ENCODE results near the gene CD209.

The CD209 gene

DNA sequence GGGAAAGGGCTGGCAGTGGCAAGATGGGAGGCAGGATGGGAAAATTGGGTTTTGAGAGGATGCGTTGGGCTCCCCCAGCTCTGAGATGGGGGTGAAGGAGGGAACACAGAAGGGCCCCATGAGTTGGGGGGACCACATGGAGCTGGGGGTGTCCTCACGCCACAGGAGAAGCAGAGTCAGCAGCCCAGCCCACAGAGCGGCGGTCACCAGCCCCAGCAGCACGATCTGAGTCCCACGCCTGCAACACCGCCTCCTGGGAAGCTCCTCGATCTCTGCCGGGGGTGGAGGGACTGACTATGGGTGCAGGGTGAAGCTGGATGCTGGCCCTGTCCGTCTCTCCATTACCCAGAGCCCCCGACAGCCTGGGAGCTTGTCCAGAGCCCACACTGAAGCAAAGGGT lies 48.8 kb downstream of the CD209 start:
- no peak for DNase-seq (ENCODE audit: extremely low read depth, low read depth)
- TF ChIP-seq, protein P1, sequence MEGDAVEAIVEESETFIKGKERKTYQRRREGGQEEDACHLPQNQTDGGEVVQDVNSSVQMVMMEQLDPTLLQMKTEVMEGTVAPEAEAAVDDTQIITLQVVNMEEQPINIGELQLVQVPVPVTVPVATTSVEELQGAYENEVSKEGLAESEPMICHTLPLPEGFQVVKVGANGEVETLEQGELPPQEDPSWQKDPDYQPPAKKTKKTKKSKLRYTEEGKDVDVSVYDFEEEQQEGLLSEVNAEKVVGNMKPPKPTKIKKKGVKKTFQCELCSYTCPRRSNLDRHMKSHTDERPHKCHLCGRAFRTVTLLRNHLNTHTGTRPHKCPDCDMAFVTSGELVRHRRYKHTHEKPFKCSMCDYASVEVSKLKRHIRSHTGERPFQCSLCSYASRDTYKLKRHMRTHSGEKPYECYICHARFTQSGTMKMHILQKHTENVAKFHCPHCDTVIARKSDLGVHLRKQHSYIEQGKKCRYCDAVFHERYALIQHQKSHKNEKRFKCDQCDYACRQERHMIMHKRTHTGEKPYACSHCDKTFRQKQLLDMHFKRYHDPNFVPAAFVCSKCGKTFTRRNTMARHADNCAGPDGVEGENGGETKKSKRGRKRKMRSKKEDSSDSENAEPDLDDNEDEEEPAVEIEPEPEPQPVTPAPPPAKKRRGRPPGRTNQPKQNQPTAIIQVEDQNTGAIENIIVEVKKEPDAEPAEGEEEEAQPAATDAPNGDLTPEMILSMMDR (IDR thresholded peaks at IDR 0.05; ENCODE audit: low read depth, low read length): no peak

DNA sequence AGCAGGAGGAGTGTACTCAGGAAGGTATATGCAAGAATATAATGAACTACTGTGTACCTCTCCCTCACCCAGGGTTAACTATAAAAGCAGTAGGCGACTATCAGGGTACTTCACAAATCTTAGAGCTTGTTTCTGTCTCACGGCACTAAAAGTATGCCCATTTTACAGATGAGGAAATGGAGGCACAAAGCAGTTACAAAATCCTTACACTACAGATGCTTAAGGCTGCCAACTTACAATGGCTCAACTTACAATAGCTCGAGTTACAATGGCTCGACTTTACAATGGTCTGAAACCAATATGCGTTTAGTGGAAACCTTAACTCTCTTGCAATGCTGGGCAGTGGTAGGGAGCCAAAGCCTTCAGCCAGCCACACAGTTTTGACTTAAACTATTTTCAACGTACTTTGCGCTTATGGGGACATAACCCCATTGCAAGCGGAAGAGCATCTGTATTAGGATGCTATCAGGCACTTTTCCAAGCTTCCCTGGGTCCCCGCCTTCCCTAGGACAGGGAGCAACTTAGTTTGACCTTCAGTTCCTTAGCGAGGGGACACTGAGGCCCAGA lies 49.5 kb downstream of the CD209 start:
- DNase-seq (ENCODE audit: extremely low read depth, low read depth): no peak
- TF ChIP-seq, protein P1 (IDR thresholded peaks at IDR 0.05; ENCODE audit: low read depth, low read length): no peak

DNA sequence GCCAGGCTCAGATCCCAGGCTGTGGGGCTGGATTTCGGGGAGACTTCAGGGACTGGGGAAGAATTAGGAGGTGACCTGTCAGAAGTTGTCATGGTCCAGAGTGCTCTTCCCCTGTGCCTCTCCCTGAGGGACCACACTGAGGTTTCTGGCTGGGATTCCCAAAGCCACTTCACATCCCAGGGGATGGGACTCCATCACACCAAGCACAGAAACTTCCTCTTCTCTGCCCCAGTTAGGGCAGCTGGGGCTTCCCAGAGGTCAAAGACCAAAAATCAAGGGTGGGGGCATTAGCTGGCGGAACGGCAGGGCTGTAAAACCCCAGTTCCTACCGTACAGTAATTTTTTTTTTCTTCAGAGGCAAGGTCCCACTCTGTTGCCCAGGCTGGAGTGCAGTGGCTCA lies 52.8 kb downstream of the CD209 start:
- no peak for DNase-seq (ENCODE audit: extremely low read depth, low read depth)
- TF ChIP-seq, protein P1 (IDR thresholded peaks at IDR 0.05; ENCODE audit: low read depth, low read length): no peak

DNA sequence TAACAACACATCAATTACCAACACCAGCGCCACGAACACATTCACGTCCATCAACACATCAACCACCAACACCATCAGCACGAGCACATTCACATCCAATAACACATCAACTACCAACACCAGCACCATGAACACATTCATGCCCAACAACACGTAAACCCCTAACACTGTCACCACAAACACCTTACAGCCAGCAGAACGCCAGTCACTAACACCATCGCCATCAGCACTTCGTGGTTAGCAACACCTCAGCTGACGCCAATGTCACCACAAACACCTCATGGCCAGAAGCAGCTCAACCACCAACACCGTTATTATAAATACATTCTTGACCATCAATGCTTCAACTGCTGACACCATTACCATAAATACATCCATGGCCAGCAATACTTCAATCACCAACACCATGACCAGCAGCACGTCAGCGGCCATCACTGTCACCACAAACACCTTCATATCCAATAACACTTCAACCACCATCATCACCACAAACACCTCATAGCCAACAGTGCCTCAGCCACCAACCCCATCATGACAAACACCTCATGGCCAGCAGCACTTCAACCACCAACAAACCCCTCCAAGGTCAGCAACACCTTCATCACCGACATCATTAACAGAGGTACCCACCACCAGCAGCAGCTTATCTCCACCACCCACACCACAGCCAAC lies 54.8 kb downstream of the CD209 start:
- TF ChIP-seq, protein P1 (IDR thresholded peaks at IDR 0.05; ENCODE audit: low read depth, low read length): no peak
- no peak for DNase-seq (ENCODE audit: extremely low read depth, low read depth)

DNA sequence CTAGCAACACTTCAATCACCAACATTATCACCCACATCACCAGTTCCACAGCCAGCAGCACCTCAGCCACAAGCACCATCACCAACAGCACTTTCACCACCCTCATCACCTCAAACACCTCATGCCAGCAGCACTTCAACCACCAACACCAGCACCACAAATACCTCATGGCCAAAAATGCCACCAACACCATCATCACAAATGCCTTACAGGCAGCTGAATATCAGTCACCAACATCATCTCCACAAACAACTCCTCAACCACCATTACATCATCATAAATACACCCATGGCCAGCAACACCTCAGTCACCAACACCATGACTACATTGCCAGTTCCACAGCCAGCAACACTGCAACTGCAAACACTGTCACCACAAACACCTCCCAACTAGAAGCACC lies 55.8 kb downstream of the CD209 start:
- DNase-seq (ENCODE audit: extremely low read depth, low read depth): no peak
- TF ChIP-seq, protein P1 (IDR thresholded peaks at IDR 0.05; ENCODE audit: low read depth, low read length): no peak

DNA sequence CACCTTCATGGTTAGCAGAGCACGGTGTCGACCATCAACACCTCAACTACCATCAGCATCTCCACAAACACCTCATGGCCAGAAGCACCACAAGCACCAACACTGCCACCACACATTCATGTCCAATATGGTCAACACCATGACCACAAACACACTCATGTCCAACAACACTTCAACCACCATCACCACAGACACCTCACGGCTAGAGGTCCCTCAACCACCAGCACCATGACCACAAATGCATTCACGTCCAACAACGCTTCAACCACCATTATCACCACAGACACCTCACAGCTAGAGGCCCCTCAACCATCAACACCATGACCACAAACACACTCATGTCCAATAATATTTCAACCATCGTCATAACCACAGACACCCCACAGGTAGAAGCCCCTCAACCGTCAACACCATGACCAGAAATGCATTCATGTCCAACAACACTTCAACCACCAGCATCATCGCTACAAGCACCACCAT lies 56.5 kb downstream of the CD209 start:
- TF ChIP-seq, protein P1 (IDR thresholded peaks at IDR 0.05; ENCODE audit: low read depth, low read length): no peak
- no peak for DNase-seq (ENCODE audit: extremely low read depth, low read depth)
